Activated T-cell treated with anti-CD3 and anti-CD28 coated beads for 48 hours (primary cell): ENCODE data around the gene LYZL4.

Source experiments
- DNase-seq: peaks from one replicate; pipeline ENCODE4 v3.0.0-alpha.2; 2020; ENCODE audit warnings: low read depth

The LYZL4 gene

DNA sequence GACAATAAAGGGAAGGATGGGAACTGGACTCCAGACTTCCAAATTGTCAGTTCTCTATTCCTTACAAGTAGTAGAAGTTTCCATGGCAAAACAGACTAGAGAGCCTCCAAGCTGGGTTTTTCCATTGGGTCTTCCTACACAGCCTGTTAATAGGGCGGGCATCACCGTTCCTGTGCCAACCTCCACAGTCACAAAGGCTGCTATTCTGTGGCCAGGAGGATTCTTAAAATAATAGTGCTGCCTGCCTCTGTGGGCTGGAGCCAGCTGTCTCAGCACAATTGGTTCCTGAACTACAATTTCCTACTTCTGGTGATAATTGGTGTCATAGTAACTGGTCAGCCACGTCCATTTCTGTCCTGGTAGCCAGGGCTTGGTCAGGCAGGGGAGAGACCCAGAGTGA lies 38.6 kb downstream of the LYZL4 start:
- no peak for DNase-seq

DNA sequence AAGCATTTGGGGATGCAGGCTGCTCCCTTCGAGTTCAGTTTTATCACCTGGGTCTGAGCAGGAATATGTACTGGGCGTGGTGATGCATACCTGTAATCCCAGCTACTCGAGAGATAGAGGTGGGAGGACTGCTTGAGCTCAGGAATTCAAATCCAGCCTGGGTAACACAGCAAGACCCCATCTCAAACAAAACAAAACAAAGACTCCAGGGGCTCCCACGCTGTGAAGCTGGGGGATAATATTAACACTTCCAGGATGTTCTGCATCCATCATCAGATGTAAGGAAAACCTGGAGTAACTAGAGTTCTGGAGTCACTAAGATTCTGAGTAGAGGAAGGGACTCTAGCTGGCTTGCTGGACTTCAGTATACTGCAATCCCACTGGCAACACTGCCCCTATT lies 40.6 kb downstream of the LYZL4 start:
- DNase-seq = no peak

DNA sequence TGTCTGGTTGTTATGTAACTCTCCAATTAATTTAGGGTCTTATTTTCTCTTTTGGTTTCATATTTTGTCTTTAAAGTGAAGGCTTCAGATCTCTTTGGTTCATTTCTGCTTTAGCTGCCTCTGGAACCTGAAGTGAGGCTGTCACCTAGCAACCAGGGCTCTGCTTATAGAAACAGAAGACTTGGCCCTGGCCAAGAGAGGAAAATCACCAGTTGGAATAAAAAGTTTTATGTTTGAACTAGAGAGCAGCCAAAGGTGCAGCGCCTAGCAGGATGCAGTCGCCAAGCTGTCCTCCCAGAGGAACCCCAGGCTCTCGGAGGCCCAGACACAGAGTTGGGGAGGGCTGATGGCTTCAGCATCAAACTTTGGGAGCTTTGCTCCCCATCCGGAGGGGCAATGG lies 41.1 kb downstream of the LYZL4 start:
- DNase-seq = no peak

DNA sequence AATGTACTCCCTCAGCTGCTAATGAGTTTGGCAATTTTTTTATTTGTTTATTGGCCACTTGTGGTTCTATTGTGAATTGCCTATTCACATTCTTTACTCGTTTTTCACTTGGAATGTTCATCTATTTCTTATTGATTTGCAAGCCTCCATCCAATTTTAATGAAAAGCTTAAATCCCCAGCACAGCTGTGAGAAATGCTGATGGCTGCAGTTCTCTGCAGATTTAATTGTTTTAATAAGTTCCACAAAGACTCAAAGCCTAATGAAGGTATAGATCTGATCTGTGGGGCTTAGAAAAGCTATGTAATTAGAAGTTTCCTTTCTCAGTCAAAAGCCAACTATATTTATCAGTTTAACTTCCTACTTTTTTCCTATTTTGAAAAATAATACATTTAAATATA lies 41.5 kb downstream of the LYZL4 start:
- no peak for DNase-seq

DNA sequence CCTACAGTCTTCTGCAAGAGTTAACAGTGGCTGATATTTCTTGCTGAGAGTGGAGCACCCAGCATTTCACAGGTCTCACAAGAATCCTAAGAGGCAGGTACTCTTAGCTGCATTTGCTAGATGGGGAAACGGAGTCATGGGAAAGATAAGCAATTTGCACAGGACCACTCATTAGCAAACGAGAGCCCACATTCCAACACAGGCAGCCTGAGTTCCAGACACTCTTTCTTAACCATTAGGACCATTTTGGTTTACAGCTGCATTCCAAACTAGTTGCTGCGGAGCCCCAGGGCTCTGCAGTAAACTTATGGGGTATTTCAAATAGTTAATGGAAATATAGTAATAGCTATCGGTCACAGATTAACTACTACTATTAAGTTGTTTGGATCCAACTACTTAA lies 42.5 kb downstream of the LYZL4 start:
- DNase-seq = no peak

DNA sequence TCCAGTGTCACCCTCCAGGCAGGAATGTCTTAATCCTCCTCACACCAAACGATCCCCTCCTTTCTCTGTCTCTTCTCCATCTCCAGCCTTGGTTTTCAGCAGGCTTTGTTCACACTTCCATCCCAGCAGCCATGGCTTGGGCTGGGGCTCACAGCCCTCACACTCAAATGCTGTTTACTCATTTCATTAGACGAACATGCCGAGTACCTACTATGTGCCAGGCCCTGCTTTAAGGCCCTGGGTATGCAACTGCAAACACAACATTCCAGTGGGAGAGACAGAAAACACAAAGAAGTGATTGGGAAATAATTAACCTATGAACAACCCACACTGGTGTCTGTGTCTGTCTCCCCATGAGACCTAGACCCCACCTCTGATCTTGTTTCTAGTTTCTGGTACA lies 43.9 kb downstream of the LYZL4 start:
- no peak for DNase-seq

DNA sequence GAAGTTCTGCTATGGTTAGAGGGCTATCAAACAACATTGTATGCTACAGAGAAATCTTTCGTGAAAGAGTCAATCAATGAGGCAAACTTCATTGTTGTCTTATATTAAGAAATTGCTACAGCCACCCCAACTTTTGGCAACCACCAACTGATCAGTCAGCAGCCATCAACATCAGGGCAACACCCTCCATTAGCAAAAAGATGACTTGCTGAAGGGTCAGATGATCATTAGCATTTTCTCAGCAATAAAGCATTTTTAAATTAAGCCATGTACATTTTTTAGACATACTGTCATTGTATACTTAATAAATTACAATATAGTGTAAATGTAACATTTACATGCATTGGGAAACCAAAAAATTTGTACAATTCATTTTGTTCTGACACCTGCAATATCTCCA lies 53.1 kb downstream of the LYZL4 start:
- DNase-seq = no peak

DNA sequence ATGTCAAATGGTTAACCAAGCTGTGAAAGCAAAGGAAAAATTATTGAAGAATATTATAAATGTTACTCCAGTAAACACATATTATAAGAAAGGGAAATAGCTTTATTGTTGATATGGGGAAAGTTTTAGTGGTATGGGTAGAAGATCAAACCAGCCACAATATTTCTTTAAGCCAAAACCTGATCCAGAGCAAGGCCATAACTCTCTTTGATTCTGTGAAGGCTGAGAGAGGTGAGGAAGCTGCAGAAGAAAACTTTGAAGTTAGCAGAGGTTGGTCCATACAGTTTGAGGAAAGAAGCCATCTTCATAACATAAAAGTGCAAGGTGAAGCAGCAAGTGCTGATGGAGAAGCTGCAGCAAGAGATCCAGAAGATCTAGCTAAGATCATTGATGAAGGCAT lies 54.8 kb downstream of the LYZL4 start:
- no peak for DNase-seq

DNA sequence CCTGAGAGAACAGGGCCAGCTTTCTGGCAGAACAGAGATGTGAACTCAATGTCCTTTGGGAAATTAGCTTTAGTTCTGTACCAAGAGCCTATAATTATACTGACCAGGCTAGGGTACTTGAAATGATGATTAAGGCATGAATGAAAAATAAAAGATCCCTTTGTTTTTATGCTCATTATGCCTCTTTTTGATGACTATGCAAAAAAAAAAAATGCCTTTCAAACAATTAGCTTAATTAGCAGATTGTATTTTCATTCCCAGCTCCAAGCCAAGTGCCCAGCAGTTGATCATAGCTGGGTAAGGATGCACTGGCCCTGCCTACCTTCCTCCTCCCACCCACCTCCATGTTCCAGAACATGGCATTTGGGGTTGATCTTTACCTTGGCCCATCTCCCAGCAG lies 56.8 kb downstream of the LYZL4 start:
- DNase-seq = no peak

DNA sequence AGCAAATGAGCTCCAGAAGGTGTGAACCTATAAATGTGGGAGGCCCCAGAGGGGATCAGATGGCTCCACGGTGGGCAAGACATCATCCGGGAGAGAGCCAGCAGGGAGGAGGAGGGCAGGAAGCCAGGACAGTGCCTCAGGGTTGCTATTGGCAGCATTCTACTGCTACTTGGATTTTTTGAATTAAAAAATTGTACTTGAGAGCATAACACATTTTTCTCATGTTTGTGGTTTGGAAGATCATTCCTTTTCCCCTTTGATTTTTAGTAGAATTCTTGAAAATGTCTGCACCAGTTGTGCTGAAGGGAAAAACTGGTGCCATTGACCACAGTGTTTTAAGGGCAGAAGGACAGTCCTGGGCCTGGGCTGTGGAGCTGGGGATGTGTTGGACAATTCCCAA lies 59.2 kb downstream of the LYZL4 start:
- DNase-seq = no peak

DNA sequence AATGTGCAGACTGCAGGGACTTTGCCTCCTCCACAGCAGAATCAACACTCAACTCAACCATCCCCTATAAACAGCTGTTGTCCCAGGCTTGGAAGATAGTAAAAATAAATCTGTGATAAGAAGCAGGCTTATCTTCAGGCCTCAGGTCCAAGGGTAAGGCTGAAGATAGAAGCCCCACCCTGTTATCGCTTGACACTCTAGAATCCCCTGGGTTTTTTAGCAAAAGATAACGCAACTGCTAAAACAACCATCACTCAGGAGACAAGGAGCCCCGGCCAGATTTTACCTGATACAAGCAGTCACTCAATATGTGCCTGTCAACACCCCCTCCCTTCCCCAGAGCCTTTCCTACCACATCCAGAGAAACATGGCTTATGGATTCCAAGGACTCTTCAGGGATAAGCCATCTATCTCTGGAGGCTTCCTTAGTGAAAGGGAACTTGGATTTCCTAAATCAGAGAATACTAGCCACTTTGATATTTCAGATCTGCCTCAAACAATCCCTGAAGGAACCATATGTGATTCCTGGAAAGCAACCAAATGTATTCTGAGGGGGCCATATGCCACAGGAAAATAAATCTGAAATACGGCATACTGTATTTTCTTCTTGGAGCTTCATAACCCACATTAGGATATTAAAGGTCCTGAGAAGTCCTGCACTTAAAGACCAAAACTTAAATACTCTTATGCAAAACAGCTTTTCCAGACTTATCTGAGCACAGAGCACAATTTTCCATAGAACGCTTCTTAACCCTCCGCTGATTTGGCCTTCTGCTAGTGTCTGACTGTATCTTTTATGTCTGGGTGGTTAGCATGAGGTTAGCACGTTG lies 60.4 kb downstream of the LYZL4 start:
- no peak for DNase-seq

DNA sequence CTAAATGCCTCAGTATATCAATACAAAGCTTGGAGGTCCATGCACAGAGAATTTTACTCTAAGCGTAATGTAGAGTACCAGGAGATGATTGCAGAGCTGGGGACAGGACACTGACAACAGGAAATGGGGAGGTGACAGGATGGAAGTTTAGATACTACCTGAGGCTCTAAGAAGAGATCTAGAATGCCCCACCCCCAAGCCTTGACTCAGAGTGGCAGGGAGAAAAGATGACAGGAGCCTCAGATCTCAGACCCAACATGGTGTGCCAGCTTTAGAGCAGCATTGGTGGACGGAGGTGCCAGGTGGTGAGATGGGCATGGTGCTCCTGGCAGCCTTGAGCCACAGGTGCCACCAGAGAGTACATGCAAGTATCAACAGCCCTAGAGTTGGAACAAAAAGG lies 62.5 kb downstream of the LYZL4 start:
- no peak for DNase-seq
